ENCODE measurements around the gene LYPD6B. TPM values are rescaled to one million over a fixed set of nuclear protein-coding genes. Genes with fewer than 3 reads are reported as not detected.

The LYPD6B gene
- total RNA-seq, 8 experiments from 2014 or later, result 0.46 to 2.1 (median 0.90) TPM; not detected in 2

DNA sequence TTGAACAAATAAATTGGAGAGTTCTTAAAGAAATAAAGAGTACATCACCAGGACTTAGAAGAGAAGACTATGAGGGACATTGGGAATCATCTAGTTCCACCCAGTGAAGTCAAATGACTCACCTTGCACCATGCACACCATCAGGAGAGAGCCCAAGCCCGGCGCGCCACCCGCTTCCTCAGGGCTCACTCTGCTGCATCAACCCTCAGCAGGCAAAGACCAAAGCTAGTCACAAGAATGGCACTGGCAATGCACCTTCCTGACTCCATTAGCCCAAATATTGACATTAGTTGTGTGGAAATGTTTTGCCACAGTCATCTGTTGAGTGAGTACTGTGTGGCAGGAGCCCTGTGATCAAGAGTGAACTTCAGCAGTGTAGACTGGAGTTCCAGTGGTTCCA lies 7.1 kb upstream of the LYPD6B start:
- ATAC-seq (replicated peaks in 6 of 8), result no peak
- WGBS, 10 experiments, result 83 to 100% (median 96%) methylated on average over 1 to 4 of the region's 4 CpGs; no CpG with 5 or more reads in 5 of the 10 experiments
- H3K27ac ChIP-seq, result no peak overlapping the region
- peaks cover 10 to 30% of the 10 kb centered on the region in 2 donors for H3K4me1 ChIP-seq (replicated peaks in 1 of 2)
- in situ Hi-C loops (cut with MboI; ENCODE audit: low pct_unique_long_range_greater_than_20kb in 2 of 9, low sequenced_read_pairs in 9 of 9, unreplicated experiment in 9 of 9), result loop anchor here in 2 of 9 experiments (25.0 kb wide), 2 partner anchors 281 to 531 kb away; no protein-coding TSS in a partner anchor
- no peak overlapping the region for H3K4me3 ChIP-seq

DNA sequence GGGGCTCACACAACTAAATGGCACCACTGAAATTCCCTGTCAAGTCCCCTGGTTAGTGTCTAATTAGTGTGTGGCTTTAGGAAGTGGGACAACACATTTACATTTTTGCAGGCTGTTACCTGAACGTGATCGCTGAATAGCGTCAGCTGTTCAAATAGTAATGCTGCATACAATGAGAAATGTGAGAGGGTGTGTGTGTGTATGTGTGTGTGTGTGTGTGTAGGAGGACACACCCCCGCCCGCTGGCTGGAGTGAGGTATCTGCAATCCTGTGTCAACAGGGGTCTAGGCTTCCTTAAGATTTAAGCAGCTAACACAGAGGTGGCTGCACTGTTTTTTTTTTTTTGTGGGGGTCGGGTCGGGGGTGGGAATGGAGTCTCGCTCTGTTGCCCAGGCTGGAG lies 4.8 kb upstream of the LYPD6B start:
- 40 to 90% (median 80%) methylated on average over 1 to 3 of the region's 8 CpGs; no CpG with 5 or more reads in 5 of the 10 experiments for WGBS, 10 experiments

DNA sequence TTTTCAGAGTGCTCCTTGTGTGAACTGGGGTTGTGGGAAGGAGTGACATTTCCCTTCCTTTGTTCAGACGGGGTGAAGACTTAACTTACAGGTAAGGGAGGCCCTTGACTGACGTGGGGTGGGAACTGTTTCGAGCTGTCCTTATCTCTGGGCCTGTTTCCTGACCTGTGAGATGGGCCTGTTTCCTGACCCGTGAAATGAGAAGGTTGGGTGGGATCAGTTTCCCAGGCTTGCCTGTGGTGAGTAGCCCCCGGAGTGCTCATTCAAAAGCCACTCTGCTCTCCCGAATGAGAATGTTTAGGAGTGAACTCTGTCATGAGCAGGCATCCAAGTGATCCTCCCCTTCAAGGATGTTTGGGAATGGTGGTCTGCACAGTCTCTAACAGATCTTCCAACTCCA lies 4.1 kb upstream of the LYPD6B start:
- ATAC-seq (replicated peaks in 6 of 8), result no peak
- WGBS, 10 experiments, result 20 to 90% (median 78%) methylated on average over 1 to 5 of the region's 6 CpGs; no CpG with 5 or more reads in 1 of the 10 experiments
- H3K4me3 ChIP-seq, result no peak overlapping the region
- in situ Hi-C loops (cut with MboI; ENCODE audit: low pct_unique_long_range_greater_than_20kb in 2 of 9, low sequenced_read_pairs in 9 of 9, unreplicated experiment in 9 of 9), result loop anchor here in 2 of 9 experiments (25.0 kb wide), 2 partner anchors 278 to 528 kb away; no protein-coding TSS in a partner anchor
- H3K4me1 ChIP-seq (replicated peaks in 1 of 2), result no peaks in the 10 kb centered on the region
- no peak overlapping the region for H3K27ac ChIP-seq

More for the DNA sequence above, 4.8 kb upstream of the LYPD6B start:
- in situ Hi-C loops (cut with MboI; ENCODE audit: low pct_unique_long_range_greater_than_20kb in 2 of 9, low sequenced_read_pairs in 9 of 9, unreplicated experiment in 9 of 9), result loop anchor here in 2 of 9 experiments (25.0 kb wide), 2 partner anchors 279 to 529 kb away; no protein-coding TSS in a partner anchor
- Histone ChIP-seq H3K4me1 (replicated peaks in 1 of 2) (peaks cover 0 to 6% of the 10 kb centered on the region in 2 donors), H3K27ac (no peak overlapping the region), H3K4me3 (no peak overlapping the region)
- ATAC-seq (replicated peaks in 6 of 8), result peak in 1 of 8 experiments; percentile 19

DNA sequence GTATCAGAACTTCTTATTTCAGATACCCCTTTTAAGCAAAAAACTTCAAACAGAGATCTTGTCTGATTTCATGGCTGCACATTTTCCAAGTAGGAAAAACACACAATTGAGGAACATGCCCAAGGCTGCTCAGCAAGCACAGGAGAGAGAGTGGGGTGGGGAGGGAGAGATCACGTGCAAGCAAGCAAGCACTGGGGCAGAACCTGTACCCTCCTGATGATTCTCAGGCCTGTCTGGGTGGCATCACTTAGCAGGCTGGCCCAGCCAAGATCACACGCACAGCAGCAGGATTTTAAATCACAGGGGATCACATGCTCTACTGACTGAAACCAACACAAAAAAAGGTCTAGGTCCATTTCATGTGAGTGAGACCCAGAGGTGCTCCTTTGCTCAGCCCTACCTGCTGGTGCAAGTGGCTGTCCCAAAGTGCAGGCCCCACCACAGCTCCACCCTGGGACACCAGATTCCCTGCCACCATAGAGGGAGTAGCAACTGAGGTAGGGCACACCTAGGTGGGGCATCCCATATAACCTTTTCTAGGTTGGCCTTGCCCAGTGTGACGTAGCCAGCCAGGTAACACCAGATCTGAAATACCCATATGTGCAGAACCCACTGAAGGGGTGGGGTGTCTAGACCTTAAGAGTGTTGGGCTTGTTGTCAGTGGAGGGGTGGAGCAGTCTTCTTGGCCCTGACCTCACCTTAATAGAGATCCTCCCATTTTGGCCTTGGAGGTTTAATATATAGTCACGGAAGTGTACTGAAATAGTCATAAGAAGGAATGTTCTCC lies 1.8 kb upstream of the LYPD6B start:
- in situ Hi-C loops (cut with MboI; ENCODE audit: low pct_unique_long_range_greater_than_20kb in 2 of 9, low sequenced_read_pairs in 9 of 9, unreplicated experiment in 9 of 9), result loop anchor here in 2 of 9 experiments (25.0 kb wide), 2 partner anchors 276 to 526 kb away; no protein-coding TSS in a partner anchor
- WGBS, 10 experiments, result 81 to 100% (median 100%) methylated on average over 1 to 3 of the region's 4 CpGs; no CpG with 5 or more reads in 4 of the 10 experiments

GRCh38 chr2:149037851-149038250 lies 648 bp upstream of the LYPD6B start:
- Histone ChIP-seq H3K4me3 (no peak overlapping the region), H3K27ac (no peak overlapping the region), H3K4me1 (replicated peaks in 1 of 2) (no peaks in the 10 kb centered on the region)
- peak in 5 of 8 experiments; percentile 13 to 24 (median 19) for ATAC-seq (replicated peaks in 6 of 8)
- in situ Hi-C loops (cut with MboI; ENCODE audit: low pct_unique_long_range_greater_than_20kb in 2 of 9, low sequenced_read_pairs in 9 of 9, unreplicated experiment in 9 of 9), result loop anchor here in 2 of 9 experiments (25.0 kb wide), 2 partner anchors 274 to 524 kb away; no protein-coding TSS in a partner anchor
- 0 to 83% (median 78%) methylated on average over 1 to 4 of the region's 8 CpGs; no CpG with 5 or more reads in 5 of the 10 experiments for WGBS, 10 experiments

More for the DNA sequence above, 1.8 kb upstream of the LYPD6B start:
- H3K4me3 ChIP-seq, result no peak overlapping the region
- no peak for ATAC-seq (replicated peaks in 6 of 8)
- no peaks in the 10 kb centered on the region for H3K4me1 ChIP-seq (replicated peaks in 1 of 2)
- H3K27ac ChIP-seq, result no peak overlapping the region

DNA sequence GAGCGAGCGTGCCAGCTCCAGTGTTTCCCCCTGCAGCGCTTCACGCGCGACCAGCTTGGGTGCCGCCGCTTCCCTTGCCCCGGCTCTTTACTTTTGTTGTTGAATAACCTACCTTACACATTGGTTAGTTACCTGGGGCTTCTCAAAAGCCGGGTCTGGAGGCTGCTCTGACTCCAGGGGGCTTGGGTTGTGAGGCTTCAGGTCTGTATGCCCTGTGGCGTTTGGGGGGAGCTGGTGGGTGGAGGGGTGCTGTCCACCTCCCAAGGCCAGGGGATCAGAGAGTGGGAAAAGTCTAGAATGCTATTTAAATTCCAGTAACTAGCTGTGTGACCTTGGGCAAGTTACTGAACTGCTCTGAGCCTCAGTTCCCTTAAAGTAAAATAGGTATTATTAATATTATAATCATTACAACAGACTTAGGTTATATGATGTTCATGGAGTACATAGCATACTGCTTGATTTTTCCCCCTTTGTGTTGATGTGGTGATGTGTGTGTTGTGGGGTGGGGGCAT lies 770 bp downstream of the LYPD6B start:
- 0 to 100% (median 20%) methylated on average over 1 to 7 of the region's 11 CpGs; no CpG with 5 or more reads in 5 of the 10 experiments for WGBS, 10 experiments
- peak overlapping the region; percentile 29 to 41 (median 35) for H3K4me3 ChIP-seq
- no peak overlapping the region for H3K27ac ChIP-seq
- ATAC-seq (replicated peaks in 6 of 8), result no peak
- in situ Hi-C loops (cut with MboI; ENCODE audit: low pct_unique_long_range_greater_than_20kb in 2 of 9, low sequenced_read_pairs in 9 of 9, unreplicated experiment in 9 of 9), result loop anchor here in 2 of 9 experiments (25.0 kb wide), 2 partner anchors 273 to 523 kb away; no protein-coding TSS in a partner anchor
- H3K4me1 ChIP-seq (replicated peaks in 1 of 2), result no peaks in the 10 kb centered on the region

GRCh38 chr2:149040451-149040850 lies 2.0 kb downstream of the LYPD6B start:
- Histone ChIP-seq H3K4me3 (no peak overlapping the region), H3K27ac (no peak overlapping the region), H3K4me1 (replicated peaks in 1 of 2) (no peaks in the 10 kb centered on the region)
- peak in 2 of 8 experiments; percentile 32 to 34 for ATAC-seq (replicated peaks in 6 of 8)
- WGBS, 10 experiments, result 25 to 100% (median 67%) methylated on average over 1 to 5 of the region's 7 CpGs; no CpG with 5 or more reads in 1 of the 10 experiments
- in situ Hi-C loops (cut with MboI; ENCODE audit: low pct_unique_long_range_greater_than_20kb in 2 of 9, low sequenced_read_pairs in 9 of 9, unreplicated experiment in 9 of 9), result loop anchor here in 2 of 9 experiments (25.0 kb wide), 2 partner anchors 272 to 522 kb away; no protein-coding TSS in a partner anchor

GRCh38 chr2:149041482-149041881 lies 3.0 kb downstream of the LYPD6B start:
- no peak for ATAC-seq (replicated peaks in 6 of 8)
- Histone ChIP-seq H3K4me3 (no peak overlapping the region), H3K4me1 (replicated peaks in 1 of 2) (no peaks in the 10 kb centered on the region), H3K27ac (no peak overlapping the region)
- in situ Hi-C loops (cut with MboI; ENCODE audit: low pct_unique_long_range_greater_than_20kb in 2 of 9, low sequenced_read_pairs in 9 of 9, unreplicated experiment in 9 of 9), result loop anchor here in 2 of 9 experiments (25.0 kb wide), 2 partner anchors 271 to 521 kb away; no protein-coding TSS in a partner anchor
- WGBS, 10 experiments, result 40 to 86% (median 83%) methylated on average over 1 of the region's 1 CpG; no CpG with 5 or more reads in 7 of the 10 experiments

GRCh38 chr2:149042881-149043280 lies 4.4 kb downstream of the LYPD6B start:
- WGBS, 10 experiments, result 0 to 100% (median 78%) methylated on average over 1 of the region's 1 CpG; no CpG with 5 or more reads in 2 of the 10 experiments
- in situ Hi-C loops (cut with MboI; ENCODE audit: low pct_unique_long_range_greater_than_20kb in 2 of 9, low sequenced_read_pairs in 9 of 9, unreplicated experiment in 9 of 9), result loop anchor here in 2 of 9 experiments (25.0 kb wide), 2 partner anchors 269 to 519 kb away; no protein-coding TSS in a partner anchor
- no peaks in the 10 kb centered on the region for H3K4me1 ChIP-seq (replicated peaks in 1 of 2)
- no peak overlapping the region for H3K4me3 ChIP-seq
- ATAC-seq (replicated peaks in 6 of 8), result no peak
- no peak overlapping the region for H3K27ac ChIP-seq

DNA sequence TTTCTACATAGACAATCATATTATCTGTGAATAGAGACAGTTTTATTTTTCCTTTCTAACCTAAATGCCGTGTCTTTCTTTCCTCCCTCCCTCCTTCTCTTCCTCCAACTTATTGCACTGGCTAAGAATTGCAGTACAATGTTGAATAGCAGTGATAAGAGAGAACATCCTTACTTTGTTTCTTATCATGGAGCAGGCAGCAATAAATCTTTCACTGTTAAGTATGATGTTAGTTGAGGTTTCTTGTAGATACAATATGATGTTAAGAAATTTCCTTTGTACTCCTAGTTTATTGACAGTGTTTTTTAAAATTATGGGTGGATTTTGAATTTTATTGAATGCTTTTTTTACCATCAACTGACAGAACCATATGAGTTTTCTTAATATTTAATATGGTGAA lies 6.0 kb downstream of the LYPD6B start:
- Histone ChIP-seq H3K4me1 (replicated peaks in 1 of 2) (no peaks in the 10 kb centered on the region), H3K4me3 (no peak overlapping the region), H3K27ac (no peak overlapping the region)
- in situ Hi-C loops (cut with MboI; ENCODE audit: low pct_unique_long_range_greater_than_20kb in 2 of 9, low sequenced_read_pairs in 9 of 9, unreplicated experiment in 9 of 9), result loop anchor here in 2 of 9 experiments (25.0 kb wide), 2 partner anchors 268 to 518 kb away; no protein-coding TSS in a partner anchor
- ATAC-seq (replicated peaks in 6 of 8), result no peak
- WGBS, 10 experiments, result 40 to 86% (median 73%) methylated on average over 1 of the region's 1 CpG

DNA sequence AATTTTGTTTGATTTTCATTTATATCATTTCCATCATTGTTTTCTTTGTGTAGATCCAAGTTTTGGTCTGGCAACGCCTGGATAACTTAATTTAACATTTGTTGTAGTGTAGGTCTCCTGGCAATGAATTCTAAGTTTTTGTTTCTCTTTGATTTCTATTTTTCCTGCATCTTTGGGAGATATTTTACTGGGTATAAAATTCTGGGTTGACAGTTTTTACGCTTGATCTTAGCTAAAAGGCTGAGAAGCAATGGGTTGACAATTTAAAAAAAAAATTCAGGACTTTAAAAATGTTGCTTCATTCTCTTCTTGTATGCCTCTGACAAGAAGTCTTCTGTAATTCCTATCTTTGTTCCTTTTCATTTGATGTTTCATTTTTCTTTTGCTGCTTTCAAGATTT lies 8.6 kb downstream of the LYPD6B start:
- H3K4me3 ChIP-seq, result no peak overlapping the region
- 6 to 89% (median 67%) methylated on average over 1 to 2 of the region's 2 CpGs for WGBS, 10 experiments
- H3K27ac ChIP-seq, result no peak overlapping the region
- no peak for ATAC-seq (replicated peaks in 6 of 8)
- no peaks in the 10 kb centered on the region for H3K4me1 ChIP-seq (replicated peaks in 1 of 2)
- in situ Hi-C loops (cut with MboI; ENCODE audit: low pct_unique_long_range_greater_than_20kb in 2 of 9, low sequenced_read_pairs in 9 of 9, unreplicated experiment in 9 of 9), result loop anchor here in 2 of 9 experiments (25.0 kb wide), 2 partner anchors 265 to 515 kb away; no protein-coding TSS in a partner anchor

DNA sequence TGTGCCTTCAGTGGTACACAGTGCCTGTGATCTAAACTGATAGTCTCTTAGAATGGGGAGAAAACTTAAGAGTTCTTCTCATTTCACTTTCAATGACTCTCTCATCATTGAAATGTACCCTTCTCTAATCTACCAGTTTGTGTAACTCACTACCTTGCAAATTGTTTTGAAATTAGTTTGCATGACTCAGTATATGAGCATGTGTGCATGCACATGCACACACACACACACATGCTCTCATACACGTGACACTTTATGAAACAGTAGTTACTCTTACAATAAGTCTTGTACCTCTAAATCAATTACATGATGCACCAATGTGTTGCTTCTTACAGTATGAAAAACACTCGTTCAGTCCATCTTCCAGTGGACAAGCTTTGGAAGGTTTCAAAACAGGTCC lies 10.6 kb downstream of the LYPD6B start:
- H3K4me3 ChIP-seq, result no peak overlapping the region
- ATAC-seq (replicated peaks in 6 of 8), result peak in 2 of 8 experiments; percentile 46 to 52
- no peak overlapping the region for H3K27ac ChIP-seq
- no peaks in the 10 kb centered on the region for H3K4me1 ChIP-seq (replicated peaks in 1 of 2)
- in situ Hi-C loops (cut with MboI; ENCODE audit: low pct_unique_long_range_greater_than_20kb in 2 of 9, low sequenced_read_pairs in 9 of 9, unreplicated experiment in 9 of 9), result loop anchor here in 2 of 9 experiments (25.0 kb wide), 2 partner anchors 263 to 513 kb away; no protein-coding TSS in a partner anchor
- 0 to 100% (median 73%) methylated on average over 1 to 2 of the region's 2 CpGs for WGBS, 10 experiments
